GM10266 (cell line): Measurements from ENCODE around the gene WFDC8.

Source experiments
- DNase-seq: peaks from one replicate; pipeline ENCODE4 v3.0.0; 2012; ENCODE audit errors: extremely low spot score
- TF ChIP-seq, protein P1 (sequence below): IDR thresholded peaks from 2 replicates; pipeline ENCODE4 v1.5.1; 2012; ENCODE audit warnings: mild to moderate bottlenecking, low read depth; ENCODE audit not compliant: control insufficient read depth, insufficient read depth; ENCODE audit errors: missing control alignments

WFDC8 gene

DNA sequence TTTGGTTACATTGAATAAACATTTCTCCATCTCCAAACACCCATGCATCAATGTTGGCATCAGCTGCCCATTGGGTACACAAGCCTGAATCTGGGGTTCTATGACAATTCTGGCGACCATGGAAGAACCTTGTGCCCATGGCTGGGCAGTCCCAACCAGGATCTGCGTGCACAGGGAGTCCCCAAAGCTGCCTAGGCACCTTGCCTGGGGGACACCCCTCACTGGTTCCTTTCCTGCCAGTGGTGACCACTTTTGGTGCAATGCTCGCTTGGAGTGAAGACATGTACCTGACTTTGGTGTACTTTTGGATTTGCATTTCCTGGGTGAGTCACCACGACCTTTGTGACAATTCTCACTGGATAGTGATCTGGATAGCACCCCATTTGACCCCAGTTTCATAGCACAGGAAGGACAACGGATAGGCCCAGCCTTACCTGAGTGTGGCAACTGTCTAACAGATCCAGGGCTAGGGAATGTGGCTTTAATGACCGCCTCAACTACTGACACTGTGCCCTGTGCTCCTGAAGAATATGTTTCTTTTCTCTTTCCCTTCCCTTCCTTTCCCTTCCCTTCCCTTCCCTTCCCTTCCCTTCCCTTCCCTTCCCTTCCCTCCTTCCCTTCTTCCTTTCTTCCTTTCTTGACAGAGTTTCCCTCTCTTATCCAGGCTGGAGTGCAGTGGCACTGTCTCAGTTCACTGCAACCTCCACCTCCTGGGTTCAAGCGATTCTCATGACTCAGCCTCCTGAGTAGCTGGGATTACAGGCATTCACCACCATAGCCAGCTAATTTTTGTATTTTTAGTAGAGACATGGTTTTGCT is 70.8 kb downstream of the WFDC8 start:
- DNase-seq: no peak
- TF ChIP-seq, protein P1, sequence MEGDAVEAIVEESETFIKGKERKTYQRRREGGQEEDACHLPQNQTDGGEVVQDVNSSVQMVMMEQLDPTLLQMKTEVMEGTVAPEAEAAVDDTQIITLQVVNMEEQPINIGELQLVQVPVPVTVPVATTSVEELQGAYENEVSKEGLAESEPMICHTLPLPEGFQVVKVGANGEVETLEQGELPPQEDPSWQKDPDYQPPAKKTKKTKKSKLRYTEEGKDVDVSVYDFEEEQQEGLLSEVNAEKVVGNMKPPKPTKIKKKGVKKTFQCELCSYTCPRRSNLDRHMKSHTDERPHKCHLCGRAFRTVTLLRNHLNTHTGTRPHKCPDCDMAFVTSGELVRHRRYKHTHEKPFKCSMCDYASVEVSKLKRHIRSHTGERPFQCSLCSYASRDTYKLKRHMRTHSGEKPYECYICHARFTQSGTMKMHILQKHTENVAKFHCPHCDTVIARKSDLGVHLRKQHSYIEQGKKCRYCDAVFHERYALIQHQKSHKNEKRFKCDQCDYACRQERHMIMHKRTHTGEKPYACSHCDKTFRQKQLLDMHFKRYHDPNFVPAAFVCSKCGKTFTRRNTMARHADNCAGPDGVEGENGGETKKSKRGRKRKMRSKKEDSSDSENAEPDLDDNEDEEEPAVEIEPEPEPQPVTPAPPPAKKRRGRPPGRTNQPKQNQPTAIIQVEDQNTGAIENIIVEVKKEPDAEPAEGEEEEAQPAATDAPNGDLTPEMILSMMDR: no peak

DNA sequence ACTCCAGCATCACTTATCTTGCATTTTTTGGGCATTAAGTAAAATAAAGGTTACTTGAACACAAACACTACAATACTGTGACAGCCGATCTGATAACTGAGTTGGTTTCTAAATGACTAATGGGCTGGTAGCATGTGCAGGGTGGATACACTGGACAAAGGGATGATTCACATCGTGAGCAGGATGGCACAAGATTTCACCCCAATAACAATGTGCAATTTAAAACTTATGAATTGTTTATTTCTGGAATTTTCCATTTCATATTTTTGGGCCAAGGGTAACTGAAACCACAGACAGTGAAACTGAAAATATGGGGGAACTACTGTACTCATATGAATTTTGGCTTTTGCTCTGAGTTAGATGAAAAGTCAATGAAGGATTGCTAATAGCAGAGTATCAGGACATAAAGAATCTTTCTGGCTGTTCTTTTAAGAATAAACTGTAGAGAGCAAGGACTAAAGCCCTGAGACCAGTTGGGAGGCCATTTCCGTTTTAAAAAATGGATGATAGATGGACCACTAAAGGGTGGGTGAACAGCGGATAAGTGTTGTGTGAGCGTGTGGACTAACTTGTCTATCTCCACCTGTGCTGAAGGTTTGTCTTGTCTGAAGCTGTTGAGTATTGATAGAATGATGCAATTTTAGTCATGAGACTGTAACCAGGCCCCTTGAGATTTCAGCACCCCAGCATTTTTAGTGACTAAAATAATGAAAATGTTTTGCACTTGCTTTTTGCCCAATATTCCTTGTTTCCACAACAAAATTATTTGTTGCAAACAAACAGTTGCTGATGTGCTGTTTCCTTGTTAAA is 71.9 kb downstream of the WFDC8 start:
- TF ChIP-seq, protein P1: no peak
- no peak for DNase-seq

DNA sequence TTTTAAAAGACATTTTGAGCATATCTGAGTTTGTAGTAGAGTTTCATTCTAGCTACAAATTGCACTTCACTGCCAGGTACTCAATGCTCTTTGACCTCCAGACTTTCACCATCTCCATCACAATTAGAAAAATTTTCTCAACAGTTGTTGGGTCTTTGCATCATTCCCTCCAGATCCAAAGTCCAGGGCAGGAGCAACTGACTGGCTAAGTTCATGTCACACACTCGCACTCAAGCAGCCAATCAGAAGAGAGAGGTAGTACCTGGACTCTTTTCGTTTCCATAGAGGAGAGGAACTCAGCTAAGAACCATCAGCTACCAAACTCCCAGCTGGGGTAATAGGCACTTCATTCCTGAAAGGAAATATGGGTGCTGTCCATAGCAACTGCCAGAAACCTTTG is 72.7 kb downstream of the WFDC8 start:
- TF ChIP-seq, protein P1: no peak
- DNase-seq: no peak

DNA sequence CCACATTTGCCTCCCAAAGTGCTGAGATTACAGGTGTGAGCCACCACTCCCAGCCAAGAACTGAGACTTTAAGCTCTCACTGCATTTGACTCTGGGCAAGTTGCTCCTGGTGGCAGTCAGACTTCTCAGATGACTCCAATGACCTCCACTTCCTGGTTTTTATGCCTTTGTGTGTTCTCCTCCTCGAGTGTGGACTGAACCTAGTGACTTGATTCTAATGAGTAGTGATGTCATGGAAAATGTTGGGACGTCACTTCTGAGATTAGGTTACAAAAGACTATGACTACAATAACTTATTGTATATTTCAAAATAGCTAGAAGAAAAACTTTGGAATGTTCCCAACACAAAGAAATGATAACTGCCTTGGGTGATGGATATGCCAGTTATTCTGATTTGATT is 75.7 kb downstream of the WFDC8 start:
- TF ChIP-seq, protein P1: no peak
- no peak for DNase-seq

DNA sequence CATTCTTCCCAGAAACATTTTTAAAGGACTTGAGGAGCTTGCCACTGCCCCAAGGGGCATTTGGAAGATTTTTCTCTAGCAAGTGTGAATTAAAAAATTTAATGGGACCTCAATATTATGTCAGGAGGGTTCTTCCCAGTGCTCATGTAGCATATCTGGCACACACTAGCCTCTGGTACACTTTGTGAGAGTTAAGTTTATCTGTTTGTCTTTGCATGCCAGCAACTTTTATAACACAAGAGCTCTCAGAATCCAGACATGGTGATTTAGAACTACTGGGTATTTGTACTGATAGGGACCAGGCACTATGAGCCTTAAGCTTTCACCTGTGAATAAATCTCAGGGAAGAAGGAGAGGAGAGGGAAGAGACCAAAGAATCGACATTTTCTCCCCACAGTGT is 76.5 kb downstream of the WFDC8 start:
- DNase-seq: no peak
- TF ChIP-seq, protein P1: no peak
